ENCODE data around the gene TNFAIP8L2. TPM values are rescaled to one million over a fixed set of nuclear protein-coding genes. Genes with fewer than 3 reads are reported as not detected.

The TNFAIP8L2 gene
- total and polyA plus RNA-seq, 2 of the 8 experiments (the other 6 are each of a cell fraction or from before 2014, with no cell fraction given): not detected

DNA sequence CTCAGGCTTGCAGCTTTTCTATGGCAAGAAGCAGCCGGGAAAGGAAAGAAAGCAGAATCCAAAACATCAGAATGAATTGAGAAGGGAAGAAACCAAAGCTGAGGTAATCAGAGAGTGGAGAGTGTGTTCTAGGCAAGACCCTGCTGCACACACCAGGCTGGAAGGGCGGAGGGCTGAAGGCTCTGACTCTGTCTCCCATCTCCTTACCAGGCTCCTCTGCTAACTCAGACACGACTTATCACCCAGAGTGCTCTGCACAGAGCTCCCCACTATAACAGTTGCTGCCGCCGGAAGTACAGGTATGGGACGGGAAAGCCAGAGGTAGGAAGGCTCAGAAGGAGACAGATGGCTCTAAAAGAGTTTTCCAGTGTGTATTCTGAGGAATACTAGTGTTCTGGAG, 10.7 kb downstream of the TNFAIP8L2 start (continued):
- TF ChIP-seq SIN3A (conservative IDR thresholded peaks at IDR 0.05 in 1 of 2, IDR thresholded peaks at IDR 0.05 in 1 of 2; ENCODE audit: low read depth in 1 of 2, low read length in 2 of 2) (no peak), SP4 (IDR thresholded peaks at IDR 0.05; ENCODE audit: low read length) (no peak), HDAC2 (IDR thresholded peaks at IDR 0.05; ENCODE audit: borderline replicate concordance in 1 of 2, low read depth in 2 of 2, low read length in 2 of 2) (no peak), CHD2 (IDR thresholded peaks at IDR 0.05; ENCODE audit: low read length) (no peak), CTBP2 (IDR thresholded peaks at IDR 0.05; ENCODE audit: borderline replicate concordance, insufficient read depth, insufficient read length, low read length) (no peak)

Data from H1 (cell line).